GM12878 (cell line): Measurements from ENCODE around the gene KIAA1586. TPM values are rescaled to one million over a fixed set of nuclear protein-coding genes. Genes with fewer than 3 reads are reported as not detected.
"Not testable (repeated sequence)": the region's sequence is repeated elsewhere in the genome, so short reads cannot be mapped to it uniquely, and the experiment has no call there.

ENCODE experiments used
- ATAC-seq: fragments of 200-7000 bp; cut with Tn5 transposase; 3 replicates; pipeline ENCODE4 v1.9.1; 2020; ENCODE audit warnings: mild to moderate bottlenecking, moderate library complexity
- BruUV-seq: library from RNA; stranded (reverse); fragments of 400-500 nt; replicated peaks from 2 replicates; lab custom pipeline; 2021; lab: Mats Ljungman, UMichigan
- CTCF ChIA-PET: fragments of 300-600 bp; sonication (Branson Sonifier 250); formaldehyde crosslinking; extraction: SDS; loops from one replicate; lab custom pipeline; 2021; ENCODE audit warnings: inconsistent platforms; lab: Yijun Ruan, JAX
- POLR2A ChIA-PET: fragments of 350-600 bp; formaldehyde crosslinking; extraction: SDS; loops from one replicate; lab custom pipeline; 2021; ENCODE audit warnings: inconsistent platforms; lab: Charles Lee
- RAD21 ChIA-PET: fragments of 300-600 bp; sonication (Branson Sonifier 250); formaldehyde crosslinking; loops from one replicate; lab custom pipeline; 2023; ENCODE audit warnings: antibody characterized with exemption; ENCODE audit not compliant: unreplicated experiment; lab: Charles Lee
- SMC1A ChIA-PET: fragments of 300-600 bp; sonication (Branson Sonifier 250); formaldehyde crosslinking; loops from one replicate; lab custom pipeline; 2023; ENCODE audit not compliant: unreplicated experiment, uncharacterized antibody; lab: Charles Lee
- DNase-seq: peaks from one replicate; pipeline ENCODE4 v3.0.0-alpha.2; 2011; ENCODE audit warnings: low read depth, low spot score
- FAIRE-seq: peaks from 3 replicates; lab custom pipeline; 2011; peaks lifted over from hg19 to GRCh38; lab: Jason Lieb, UNC
- H2AFZ ChIP-seq: 2 replicates; pipeline ENCODE4 v1.6.0; 2011; ENCODE audit warnings: low read depth, low read length, control low read depth; ENCODE audit not compliant: control insufficient read depth
- H3K27ac ChIP-seq: 2 replicates; pipeline ENCODE4 v1.5.1; 2011; ENCODE audit warnings: control low read depth; ENCODE audit not compliant: control insufficient read depth, insufficient read depth
- H3K27me3 ChIP-seq, 2 experiments: replicated peaks in 1 of 2; 2 replicates each; pipeline versions ENCODE4 v1.6.0 to v1.6.1; 2011; ENCODE audit warnings: low read length in 1 of 2; ENCODE audit not compliant: control insufficient read depth in 2 of 2, insufficient read depth in 2 of 2
- H3K36me3 ChIP-seq, 2 experiments: 2 replicates each; pipeline ENCODE4 v1.5.1; 2011; ENCODE audit warnings: low read length in 1 of 2; ENCODE audit not compliant: control insufficient read depth in 2 of 2, insufficient read depth in 2 of 2
- H3K4me1 ChIP-seq: 2 replicates; pipeline ENCODE4 v1.6.1; 2011; ENCODE audit warnings: mild to moderate bottlenecking, low read length, moderate library complexity, mixed read lengths; ENCODE audit not compliant: control insufficient read depth, insufficient read depth
- H3K4me2 ChIP-seq: 2 replicates; pipeline ENCODE4 v1.6.0; 2011; ENCODE audit warnings: control low read depth; ENCODE audit not compliant: control insufficient read depth, insufficient read depth
- H3K4me3 ChIP-seq: fragments of 200-600 bp; sonication (generic); 2 replicates; pipeline ENCODE4 v1.5.1; 2016
- H3K79me2 ChIP-seq: 2 replicates; pipeline ENCODE4 v1.6.0; 2011; ENCODE audit warnings: low read length; ENCODE audit not compliant: control insufficient read depth, insufficient read depth
- H3K9ac ChIP-seq: 2 replicates; pipeline ENCODE4 v1.8.0; 2011; ENCODE audit warnings: low read length, control low read depth, mixed read lengths; ENCODE audit not compliant: control insufficient read depth, insufficient read depth
- H3K9me3 ChIP-seq: replicated peaks from 3 replicates; pipeline ENCODE4 v1.5.1; 2011; ENCODE audit warnings: mild to moderate bottlenecking, low read length; ENCODE audit not compliant: control insufficient read depth, insufficient read depth
- H4K20me1 ChIP-seq: 2 replicates; pipeline ENCODE4 v1.6.0; 2011; ENCODE audit not compliant: control insufficient read depth, insufficient read depth
- DPF2 ChIP-seq: fragments of 450-650 bp; IDR thresholded peaks from 2 replicates; pipeline ENCODE4 v1.6.1; 2017; ENCODE audit warnings: mild to moderate bottlenecking
- RFX5 ChIP-seq: IDR thresholded peaks from 2 replicates; pipeline ENCODE4 v1.6.1; 2011; ENCODE audit warnings: low read depth, low read length, improper control_type of control experiment
- ZNF207 ChIP-seq: fragments of 450-650 bp; IDR thresholded peaks from 2 replicates; pipeline ENCODE4 v1.6.1; 2014; ENCODE audit warnings: antibody characterized with exemption, mild to moderate bottlenecking, borderline replicate concordance
- WGBS: methylation state at CpG from one replicate; pipeline ENCODE4 v1.1.6; 2016; ENCODE audit warnings: low lambda C conversion rate; ENCODE audit not compliant: insufficient replicate concordance, insufficient coverage; ENCODE audit errors: missing lambda C conversion rate; 5-methylcytosine and 5-hydroxymethylcytosine counted together
- in situ Hi-C: fragments of 300-500 bp; cut with MboI; formaldehyde crosslinking; loops from 9 replicates; pipeline ENCODE4 v1.14.3; 2018; ENCODE audit warnings: mixed read lengths
- intact Hi-C: fragments of 100-400 bp; cut with micrococcal nuclease; formaldehyde crosslinking; loops from one replicate; pipeline ENCODE4 v1.14.2; 2022; ENCODE audit not compliant: unreplicated experiment
- polyA plus RNA-seq, 11 experiments: library from polyadenylated mRNA; depleted of rRNA in 4 of 11; unstranded in 6 of 11; stranded (reverse) in 5 of 11; fragments of >200 nt; fragmentation: Nextera tagmentation in 4 of 11; fragmentation: Illumina TruSeq in 1 of 11; extraction: Ambion mirVana in 4 of 11; extraction: Trizol in 1 of 11; gene quantifications; 1 replicate in 1 of 11; 2 replicates in 10 of 11; pipeline versions ENCODE4 v1.2.1 to v1.2.3, GENCODE V29; 2011 to 2016; ENCODE audit warnings: inconsistent platforms in 2 of 11, missing spikeins in 2 of 11, low read depth in 1 of 11
- total RNA-seq, 4 experiments: library from RNA; depleted of rRNA in 3 of 4; stranded (reverse); fragments of >200 nt in 3 of 4; fragmentation: Illumina TruSeq in 1 of 4; extraction: Trizol in 1 of 4; gene quantifications; 2 replicates each; pipeline versions ENCODE4 v1.2.1 to v1.2.3, GENCODE V29; 2013 to 2021
- TF ChIP-seq, protein P1 (sequence below): IDR thresholded peaks from 2 replicates; pipeline ENCODE4 v1.6.1; 2011; ENCODE audit warnings: mild to moderate bottlenecking, low read depth, low read length, moderate library complexity; ENCODE audit not compliant: insufficient replicate concordance
- TF ChIP-seq, protein P2 (sequence below), 3 experiments: IDR thresholded peaks in 2 of 3; conservative IDR thresholded peaks in 1 of 3; 2 replicates each; pipeline ENCODE4 v1.5.1; 2011; ENCODE audit warnings: low read depth in 3 of 3, low read length in 3 of 3, mild to moderate bottlenecking in 3 of 3, control low read depth in 2 of 3, moderate library complexity in 2 of 3, inconsistent platforms in 1 of 3, mixed read lengths in 1 of 3; ENCODE audit not compliant: control insufficient read depth in 2 of 3, insufficient read depth in 1 of 3; ENCODE audit errors: extremely low read depth in 1 of 3

KIAA1586 gene
- total and polyA plus RNA-seq, 10 of the 15 experiments (the other 5 are each of a cell fraction or from before 2014, with no cell fraction given) = 13.1 to 33.1 (median 21.2) TPM

DNA sequence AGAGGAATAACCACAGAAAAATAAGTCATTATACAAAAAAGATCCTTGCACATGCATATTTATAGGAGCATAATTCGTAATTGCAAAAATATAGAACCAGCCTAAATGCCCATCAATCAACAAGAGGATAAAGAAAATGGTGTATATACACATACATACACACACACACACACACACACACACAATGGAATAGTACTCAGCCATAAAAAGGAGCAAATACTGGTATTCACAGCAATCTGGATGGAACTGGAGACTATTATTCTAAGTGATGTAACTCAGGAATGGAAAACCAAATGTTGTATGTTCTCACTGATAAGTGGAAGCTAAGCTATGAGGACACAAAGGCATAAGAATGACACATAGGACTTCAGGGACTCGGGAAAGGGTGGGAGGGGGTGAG lies 1.9 kb upstream of the KIAA1586 start (continued):
- TF ChIP-seq, protein P1, sequence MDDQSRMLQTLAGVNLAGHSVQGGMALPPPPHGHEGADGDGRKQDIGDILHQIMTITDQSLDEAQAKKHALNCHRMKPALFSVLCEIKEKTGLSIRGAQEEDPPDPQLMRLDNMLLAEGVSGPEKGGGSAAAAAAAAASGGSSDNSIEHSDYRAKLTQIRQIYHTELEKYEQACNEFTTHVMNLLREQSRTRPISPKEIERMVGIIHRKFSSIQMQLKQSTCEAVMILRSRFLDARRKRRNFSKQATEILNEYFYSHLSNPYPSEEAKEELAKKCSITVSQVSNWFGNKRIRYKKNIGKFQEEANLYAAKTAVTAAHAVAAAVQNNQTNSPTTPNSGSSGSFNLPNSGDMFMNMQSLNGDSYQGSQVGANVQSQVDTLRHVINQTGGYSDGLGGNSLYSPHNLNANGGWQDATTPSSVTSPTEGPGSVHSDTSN = no peak
- TF ChIP-seq RFX5 (no peak), ZNF207 (no peak), DPF2 (no peak)
- TF ChIP-seq, protein P2, sequence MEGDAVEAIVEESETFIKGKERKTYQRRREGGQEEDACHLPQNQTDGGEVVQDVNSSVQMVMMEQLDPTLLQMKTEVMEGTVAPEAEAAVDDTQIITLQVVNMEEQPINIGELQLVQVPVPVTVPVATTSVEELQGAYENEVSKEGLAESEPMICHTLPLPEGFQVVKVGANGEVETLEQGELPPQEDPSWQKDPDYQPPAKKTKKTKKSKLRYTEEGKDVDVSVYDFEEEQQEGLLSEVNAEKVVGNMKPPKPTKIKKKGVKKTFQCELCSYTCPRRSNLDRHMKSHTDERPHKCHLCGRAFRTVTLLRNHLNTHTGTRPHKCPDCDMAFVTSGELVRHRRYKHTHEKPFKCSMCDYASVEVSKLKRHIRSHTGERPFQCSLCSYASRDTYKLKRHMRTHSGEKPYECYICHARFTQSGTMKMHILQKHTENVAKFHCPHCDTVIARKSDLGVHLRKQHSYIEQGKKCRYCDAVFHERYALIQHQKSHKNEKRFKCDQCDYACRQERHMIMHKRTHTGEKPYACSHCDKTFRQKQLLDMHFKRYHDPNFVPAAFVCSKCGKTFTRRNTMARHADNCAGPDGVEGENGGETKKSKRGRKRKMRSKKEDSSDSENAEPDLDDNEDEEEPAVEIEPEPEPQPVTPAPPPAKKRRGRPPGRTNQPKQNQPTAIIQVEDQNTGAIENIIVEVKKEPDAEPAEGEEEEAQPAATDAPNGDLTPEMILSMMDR (IDR thresholded peaks at IDR 0.05 in 2 of 3, conservative IDR thresholded peaks at IDR 0.05 in 1 of 3; ENCODE audit: control insufficient read depth in 2 of 3, extremely low read depth in 1 of 3, insufficient read depth in 1 of 3, low read depth in 3 of 3, low read length in 3 of 3) = no peak
- TF ChIP-seq, all 136 proteins: peak for 0

GRCh38 chr6:57047257-57047585 lies 728 bp downstream of the KIAA1586 start:
- H3K9ac ChIP-seq, H2AFZ ChIP-seq, H3K4me2 ChIP-seq, in situ Hi-C loops, H3K9me3 ChIP-seq, H3K27ac ChIP-seq, BruUV-seq, POLR2A ChIA-PET, H3K27me3 ChIP-seq, DNase-seq, H3K4me1 ChIP-seq, H3K4me3 ChIP-seq, FAIRE-seq, H4K20me1 ChIP-seq, SMC1A ChIA-PET, CTCF ChIA-PET: not testable (repeated sequence)
- H3K36me3 ChIP-seq = peaks cover 4 to 12% of the 10 kb centered on the region in 2 experiments
- WGBS = no CpG with 5 or more reads among the region's 5 CpGs
- RAD21 ChIA-PET = interaction anchor here (1.7 kb wide), 1 partner anchor 9 kb away, joined by 3 read pairs; no protein-coding TSS in a partner anchor
- peaks cover 29% of the 10 kb centered on the region for H3K79me2 ChIP-seq
- intact Hi-C loops = loop anchor here (5.0 kb wide), 1 partner anchor 90 kb away; the partner anchor contains the start of gene BEND6
- ATAC-seq = peak; percentile 62
